PC-9 (cell line): ENCODE results near the gene FAM89B. TPM values are rescaled to one million over a fixed set of nuclear protein-coding genes. Genes with fewer than 3 reads are reported as not detected.

Experiments used
- BruUV-seq: library from RNA; stranded (reverse); fragments of 400-500 nt; replicated peaks from 2 replicates; lab custom pipeline; 2021; lab: Mats Ljungman, UMichigan
- CTCF ChIA-PET: fragments of 300-600 bp; sonication (Branson Sonifier 250); formaldehyde crosslinking; loops from one replicate; lab custom pipeline; 2022; ENCODE audit warnings: antibody characterized with exemption; lab: Charles Lee
- POLR2A ChIA-PET: fragments of 300-600 bp; sonication (Branson Sonifier 250); formaldehyde crosslinking; loops from one replicate; lab custom pipeline; 2022; ENCODE audit warnings: antibody characterized with exemption; ENCODE audit not compliant: unreplicated experiment; lab: Charles Lee
- DNase-seq, 2 experiments: peaks; one replicate each; pipeline versions ENCODE4 v3.0.0 to v3.0.0-alpha.2; 2015 to 2022; ENCODE audit warnings: mixed read lengths in 1 of 2
- H2AFZ ChIP-seq: fragments of 200-600 bp; sonication (generic); 2 replicates; pipeline ENCODE4 v1.8.1; 2017; ENCODE audit warnings: antibody characterized with exemption
- H3F3A ChIP-seq: fragments of 200-600 bp; sonication (generic); 2 replicates; pipeline ENCODE4 v1.8.1; 2017; ENCODE audit warnings: antibody characterized with exemption, mild to moderate bottlenecking, low read depth; ENCODE audit not compliant: insufficient read depth
- H3K27ac ChIP-seq: fragments of 200-600 bp; sonication (generic); 2 replicates; pipeline ENCODE4 v1.6.1; 2016; ENCODE audit warnings: mixed run types
- H3K27me3 ChIP-seq: fragments of 200-600 bp; sonication (generic); 2 replicates; pipeline ENCODE4 v1.6.1; 2016; ENCODE audit warnings: low read depth, mixed run types; ENCODE audit not compliant: insufficient read depth
- H3K36me3 ChIP-seq: fragments of 200-600 bp; sonication (generic); 2 replicates; pipeline ENCODE4 v1.6.1; 2016; ENCODE audit warnings: low read depth, mixed run types
- H3K4me1 ChIP-seq: fragments of 200-600 bp; sonication (generic); replicated peaks from 2 replicates; pipeline ENCODE4 v1.6.1; 2016; ENCODE audit warnings: mixed run types; ENCODE audit not compliant: insufficient read depth
- H3K4me2 ChIP-seq: fragments of 200-600 bp; sonication (generic); 2 replicates; pipeline ENCODE4 v1.6.1; 2017; ENCODE audit warnings: mixed run types
- H3K4me3 ChIP-seq: fragments of 200-600 bp; sonication (generic); 2 replicates; pipeline ENCODE4 v1.6.1; 2016; ENCODE audit warnings: mixed run types
- H3K79me2 ChIP-seq: fragments of 200-600 bp; sonication (generic); 2 replicates; pipeline ENCODE4 v1.6.1; 2017; ENCODE audit warnings: low read depth, mixed run types
- H3K9me2 ChIP-seq: fragments of 200-600 bp; sonication (generic); 2 replicates; pipeline ENCODE4 v1.8.1; 2017; ENCODE audit warnings: mild to moderate bottlenecking; ENCODE audit not compliant: insufficient read depth
- H3K9me3 ChIP-seq: fragments of 200-600 bp; sonication (generic); 2 replicates; pipeline ENCODE4 v1.8.1; 2016; ENCODE audit warnings: low read depth; ENCODE audit not compliant: insufficient read depth
- H4K20me1 ChIP-seq: fragments of 200-600 bp; sonication (generic); 2 replicates; pipeline ENCODE4 v1.8.1; 2017; ENCODE audit not compliant: insufficient read depth
- EZH2 ChIP-seq: fragments of 200-600 bp; sonication (generic); IDR thresholded peaks from 2 replicates; pipeline ENCODE4 v1.8.0; 2017; ENCODE audit warnings: antibody characterized with exemption, low read depth
- intact Hi-C: fragments of 100-400 bp; cut with micrococcal nuclease; formaldehyde crosslinking; loops from one replicate; pipeline ENCODE4 v1.10.0; 2022; ENCODE audit not compliant: unreplicated experiment
- total RNA-seq: library from RNA; stranded (reverse); gene quantifications from 2 replicates; pipeline ENCODE4 v1.2.3, GENCODE V29; 2021
- TF ChIP-seq, protein P1 (sequence below): fragments of 200-600 bp; sonication (generic); conservative IDR thresholded peaks from 2 replicates; pipeline ENCODE4 v1.6.1; 2017; ENCODE audit warnings: mixed run types, antibody characterized with exemption, mild to moderate bottlenecking, moderate library complexity

The FAM89B gene
- total RNA-seq, 1 experiment from 2014 or later, result 53.3 TPM

DNA sequence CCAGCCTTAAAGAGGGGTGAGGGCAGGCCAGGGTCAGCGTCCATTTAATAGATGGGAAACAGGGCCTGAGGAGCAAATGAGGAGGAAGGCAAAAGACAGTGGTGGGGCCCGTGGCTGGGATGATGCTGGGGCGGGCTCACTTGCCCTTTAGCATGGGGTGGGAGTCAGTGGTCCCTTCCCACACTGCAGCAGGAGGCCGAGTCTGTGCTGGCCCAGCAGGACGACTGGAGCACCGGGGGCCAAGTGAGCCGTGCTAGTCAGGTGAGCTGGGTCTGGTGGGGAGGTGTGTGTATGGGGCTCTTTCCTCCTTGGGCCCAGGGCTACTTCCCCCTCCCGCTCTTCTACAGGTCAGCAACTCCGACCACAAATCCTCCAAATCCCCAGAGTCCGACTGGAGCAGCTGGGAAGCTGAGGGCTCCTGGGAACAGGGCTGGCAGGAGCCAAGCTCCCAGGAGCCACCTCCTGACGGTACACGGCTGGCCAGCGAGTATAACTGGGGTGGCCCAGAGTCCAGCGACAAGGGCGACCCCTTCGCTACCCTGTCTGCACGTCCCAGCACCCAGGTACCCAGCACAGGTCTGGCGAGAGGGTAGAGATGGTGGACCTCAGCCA, 34.6 kb upstream of the FAM89B start:
- no peak overlapping the region for H3K4me3 ChIP-seq
- H3K36me3 ChIP-seq, result peaks cover 10% of the 10 kb centered on the region
- H3K9me2 ChIP-seq, result no peaks in the 10 kb centered on the region
- no peak for DNase-seq
- H2AFZ ChIP-seq, result no peak overlapping the region
- no peaks in the 10 kb centered on the region for H3K79me2 ChIP-seq
- H3K27ac ChIP-seq, result no peak overlapping the region
- peaks cover 22% of the 10 kb centered on the region for H4K20me1 ChIP-seq
- H3K4me2 ChIP-seq, result no peak overlapping the region
- H3F3A ChIP-seq, result peaks cover 77% of the 10 kb centered on the region
- no peaks in the 10 kb centered on the region for H3K27me3 ChIP-seq
- ChIA-PET CTCF (no interaction called here), POLR2A (interaction anchor here (0.6 kb wide), 1 partner anchor 122 kb away, joined by 3 read pairs; no protein-coding TSS in a partner anchor)
- TF ChIP-seq, protein P1, sequence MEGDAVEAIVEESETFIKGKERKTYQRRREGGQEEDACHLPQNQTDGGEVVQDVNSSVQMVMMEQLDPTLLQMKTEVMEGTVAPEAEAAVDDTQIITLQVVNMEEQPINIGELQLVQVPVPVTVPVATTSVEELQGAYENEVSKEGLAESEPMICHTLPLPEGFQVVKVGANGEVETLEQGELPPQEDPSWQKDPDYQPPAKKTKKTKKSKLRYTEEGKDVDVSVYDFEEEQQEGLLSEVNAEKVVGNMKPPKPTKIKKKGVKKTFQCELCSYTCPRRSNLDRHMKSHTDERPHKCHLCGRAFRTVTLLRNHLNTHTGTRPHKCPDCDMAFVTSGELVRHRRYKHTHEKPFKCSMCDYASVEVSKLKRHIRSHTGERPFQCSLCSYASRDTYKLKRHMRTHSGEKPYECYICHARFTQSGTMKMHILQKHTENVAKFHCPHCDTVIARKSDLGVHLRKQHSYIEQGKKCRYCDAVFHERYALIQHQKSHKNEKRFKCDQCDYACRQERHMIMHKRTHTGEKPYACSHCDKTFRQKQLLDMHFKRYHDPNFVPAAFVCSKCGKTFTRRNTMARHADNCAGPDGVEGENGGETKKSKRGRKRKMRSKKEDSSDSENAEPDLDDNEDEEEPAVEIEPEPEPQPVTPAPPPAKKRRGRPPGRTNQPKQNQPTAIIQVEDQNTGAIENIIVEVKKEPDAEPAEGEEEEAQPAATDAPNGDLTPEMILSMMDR, result no peak
- no peak for TF ChIP-seq EZH2
- intact Hi-C loops, result no loop called here
- BruUV-seq, result no TSS peak
- H3K4me1 ChIP-seq, result peaks cover 17% of the 10 kb centered on the region
- no peaks in the 10 kb centered on the region for H3K9me3 ChIP-seq

DNA sequence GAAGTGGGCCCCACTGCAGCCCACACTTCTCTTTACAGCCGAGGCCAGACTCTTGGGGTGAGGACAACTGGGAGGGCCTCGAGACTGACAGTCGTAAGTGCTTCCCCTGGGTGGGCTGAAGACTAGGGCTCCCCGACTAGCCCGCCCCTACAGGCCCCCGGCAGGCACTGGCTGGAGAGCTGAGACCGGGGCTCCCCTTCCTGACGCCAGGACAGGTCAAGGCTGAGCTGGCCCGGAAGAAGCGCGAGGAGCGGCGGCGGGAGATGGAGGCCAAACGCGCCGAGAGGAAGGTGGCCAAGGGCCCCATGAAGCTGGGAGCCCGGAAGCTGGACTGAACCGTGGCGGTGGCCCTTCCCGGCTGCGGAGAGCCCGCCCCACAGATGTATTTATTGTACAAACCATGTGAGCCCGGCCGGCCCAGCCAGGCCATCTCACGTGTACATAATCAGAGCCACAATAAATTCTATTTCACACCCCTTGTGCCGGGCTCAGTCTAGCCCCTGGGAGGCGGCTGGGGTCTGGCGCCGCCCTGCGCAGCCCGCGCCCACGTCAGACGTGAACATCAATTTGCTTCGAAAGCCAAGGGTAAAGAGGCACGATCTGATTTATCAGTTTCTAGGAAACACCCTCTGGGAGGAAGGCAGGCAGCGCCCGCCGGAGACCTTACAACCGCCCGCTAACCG, 34.0 kb upstream of the FAM89B start:
- ChIA-PET POLR2A (interaction anchor here (0.6 kb wide), 1 partner anchor 122 kb away, joined by 3 read pairs; no protein-coding TSS in a partner anchor), CTCF (interaction anchor here (0.5 kb wide), 2 partner anchors 11 to 59 kb away, joined by 3 to 6 read pairs; no protein-coding TSS in a partner anchor)
- Histone ChIP-seq H2AFZ (no peak overlapping the region), H3K4me1 (peaks cover 17% of the 10 kb centered on the region), H3K4me2 (no peak overlapping the region), H3K4me3 (no peak overlapping the region), H4K20me1 (peaks cover 22% of the 10 kb centered on the region), H3K9me3 (no peaks in the 10 kb centered on the region), H3K27me3 (no peaks in the 10 kb centered on the region), H3K27ac (no peak overlapping the region), H3F3A (peaks cover 78% of the 10 kb centered on the region), H3K36me3 (peaks cover 10% of the 10 kb centered on the region), H3K9me2 (no peaks in the 10 kb centered on the region), H3K79me2 (no peaks in the 10 kb centered on the region)
- TSS peak; percentile 32 for BruUV-seq
- no peak for DNase-seq
- intact Hi-C loops, result no loop called here
- TF ChIP-seq, protein P1, result no peak
- no peak for TF ChIP-seq EZH2

DNA sequence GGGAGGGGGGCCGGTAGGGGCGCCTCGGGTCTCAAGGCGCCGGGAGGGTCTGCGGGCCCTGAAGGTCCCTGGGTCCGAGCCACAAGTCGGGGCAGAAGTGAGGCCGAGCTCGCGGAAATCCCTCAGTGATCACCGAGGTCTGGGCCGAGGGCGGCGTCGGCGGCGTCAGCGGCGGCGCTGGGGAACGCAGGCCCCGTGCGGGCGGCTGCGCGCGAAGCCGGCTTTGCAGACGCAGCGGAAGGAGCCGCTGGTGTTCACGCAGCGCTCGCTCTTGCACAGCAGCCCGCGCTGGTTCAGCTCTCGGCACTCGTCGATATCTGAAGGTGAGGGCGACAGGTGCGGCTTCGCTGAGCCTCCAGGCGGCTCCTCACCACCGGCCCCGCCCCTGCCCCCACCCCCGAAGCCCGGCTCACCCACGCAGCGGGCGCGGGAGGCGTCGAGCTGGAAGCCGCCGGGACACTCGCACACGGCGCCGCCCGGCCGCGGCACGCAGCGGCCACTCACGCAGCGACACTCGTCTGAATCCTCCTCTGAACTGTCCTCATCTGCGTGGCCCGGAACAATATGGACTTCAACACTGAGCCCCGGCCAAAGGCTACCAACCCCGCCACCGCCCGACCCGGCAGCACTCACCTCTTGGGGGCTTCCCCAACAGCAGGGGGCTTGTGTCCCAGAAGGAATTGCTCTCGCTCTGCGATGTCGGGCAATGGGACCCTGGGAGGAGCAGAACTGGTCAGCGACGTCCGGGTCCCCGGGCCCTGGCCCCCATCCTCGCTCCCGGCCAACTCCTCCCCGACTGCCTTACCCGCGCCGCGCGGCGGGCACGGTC, 33.2 kb upstream of the FAM89B start:
- H3K27me3 ChIP-seq, result no peaks in the 10 kb centered on the region
- H3K27ac ChIP-seq, result no peak overlapping the region
- H3K4me3 ChIP-seq, result no peak overlapping the region
- no peak overlapping the region for H2AFZ ChIP-seq
- peaks cover 10% of the 10 kb centered on the region for H3K36me3 ChIP-seq
- intact Hi-C loops, result no loop called here
- H3K79me2 ChIP-seq, result no peaks in the 10 kb centered on the region
- ChIA-PET CTCF (interaction anchor here (0.5 kb wide), 1 partner anchor 58 kb away, joined by 3 read pairs; no protein-coding TSS in a partner anchor), POLR2A (no interaction called here)
- no peak overlapping the region for H3K4me2 ChIP-seq
- peaks cover 81% of the 10 kb centered on the region for H3F3A ChIP-seq
- no peak for DNase-seq
- TF ChIP-seq EZH2, result no peak
- TF ChIP-seq, protein P1, result no peak
- H3K9me2 ChIP-seq, result no peaks in the 10 kb centered on the region
- H3K9me3 ChIP-seq, result no peaks in the 10 kb centered on the region
- peaks cover 17% of the 10 kb centered on the region for H3K4me1 ChIP-seq
- H4K20me1 ChIP-seq, result peaks cover 22% of the 10 kb centered on the region
- TSS peak; percentile 18 for BruUV-seq
